CD14-positive monocyte (primary cell): Measurements from ENCODE around the gene DRAM1. TPM values are rescaled to one million over a fixed set of nuclear protein-coding genes. Genes with fewer than 3 reads are reported as not detected.

Source experiments
- DNase-seq, 3 donors: peaks; one replicate each; pipeline ENCODE4 v3.0.0-alpha.2; 2011 to 2022
- H2AFZ ChIP-seq: 2 replicates; pipeline ENCODE4 v1.6.0; 2012; ENCODE audit warnings: mild to moderate bottlenecking, low read depth, low read length, inconsistent platforms; ENCODE audit not compliant: insufficient read depth, poor library complexity, severe bottlenecking
- H3K27ac ChIP-seq, 2 donors: 1 replicate in 1 of 2; 2 replicates in 1 of 2; pipeline ENCODE4 v1.5.1; 2012 to 2013; ENCODE audit warnings: low read length in 2 of 2, control low read depth in 1 of 2, inconsistent platforms in 1 of 2, low read depth in 1 of 2, mild to moderate bottlenecking in 1 of 2
- H3K27me3 ChIP-seq, 2 donors: one replicate each; pipeline versions ENCODE4 v1.6.0 to v1.6.1; 2011 to 2013; ENCODE audit warnings: low read length in 2 of 2; ENCODE audit not compliant: control insufficient read depth in 2 of 2, insufficient read depth in 2 of 2
- H3K36me3 ChIP-seq, 2 donors: replicated peaks in 1 of 2; 1 replicate in 1 of 2; 2 replicates in 1 of 2; pipeline versions ENCODE4 v1.5.1 to v1.6.1; 2012 to 2013; ENCODE audit warnings: low read length in 2 of 2, control low read depth in 1 of 2, inconsistent platforms in 1 of 2, mild to moderate bottlenecking in 1 of 2; ENCODE audit not compliant: insufficient read depth in 2 of 2, control insufficient read depth in 1 of 2
- H3K4me1 ChIP-seq, 2 donors: 1 replicate in 1 of 2; 2 replicates in 1 of 2; pipeline versions ENCODE4 v1.5.1 to v1.6.1; 2012 to 2013; ENCODE audit warnings: low read length in 2 of 2, control low read depth in 1 of 2, inconsistent platforms in 1 of 2, mild to moderate bottlenecking in 1 of 2, moderate library complexity in 1 of 2; ENCODE audit not compliant: insufficient read depth in 2 of 2, control insufficient read depth in 1 of 2
- H3K4me2 ChIP-seq: replicated peaks from 2 replicates; pipeline ENCODE3; 2012; ENCODE audit warnings: low read length, moderate library complexity, mild to moderate bottlenecking; ENCODE audit not compliant: poor library complexity, severe bottlenecking; ENCODE audit errors: extremely low read depth
- H3K4me3 ChIP-seq, 3 experiments: fragments of 200-600 bp in 1 of 3; sonication (generic) in 1 of 3; replicated peaks in 1 of 3; 1 replicate in 2 of 3; 2 replicates in 1 of 3; pipeline ENCODE4 v1.5.1; 2011 to 2013; ENCODE audit warnings: low read length in 3 of 3, mild to moderate bottlenecking in 3 of 3, control low read depth in 2 of 3, low read depth in 2 of 3, inconsistent platforms in 1 of 3, moderate library complexity in 1 of 3
- H3K79me2 ChIP-seq: 2 replicates; pipeline ENCODE4 v1.6.0; 2012; ENCODE audit warnings: mild to moderate bottlenecking, control low read depth, inconsistent platforms, low read length, moderate library complexity; ENCODE audit not compliant: insufficient read depth
- H3K9ac ChIP-seq: 2 replicates; pipeline ENCODE4 v1.6.0; 2017; ENCODE audit warnings: low read length, mild to moderate bottlenecking; ENCODE audit not compliant: insufficient read depth, poor library complexity, severe bottlenecking
- H3K9me3 ChIP-seq, 2 donors: replicated peaks in 1 of 2; 1 replicate in 1 of 2; 2 replicates in 1 of 2; pipeline versions ENCODE4 v1.5.1 to v1.6.1; 2012 to 2013; ENCODE audit warnings: low read length in 2 of 2, control low read depth in 1 of 2; ENCODE audit not compliant: control insufficient read depth in 1 of 2, insufficient read depth in 1 of 2
- H4K20me1 ChIP-seq: 2 replicates; pipeline ENCODE4 v1.6.0; 2012; ENCODE audit warnings: mild to moderate bottlenecking, low read length, control low read depth, moderate library complexity; ENCODE audit not compliant: insufficient read depth
- H3K27ac Mint-ChIP-seq, 7 donors: one replicate each; pipeline ENCODE4 v1.8.0; 2020; ENCODE audit warnings: mild to moderate bottlenecking in 7 of 7, mixed read lengths in 7 of 7, moderate library complexity in 6 of 7, inconsistent platforms in 2 of 7
- H3K27me3 Mint-ChIP-seq, 3 donors: one replicate each; pipeline ENCODE4 v1.8.0; 2021 to 2022; ENCODE audit warnings: low read depth in 3 of 3, mild to moderate bottlenecking in 3 of 3, mixed read lengths in 3 of 3, moderate library complexity in 3 of 3, inconsistent platforms in 1 of 3
- H3K36me3 Mint-ChIP-seq, 2 donors: one replicate each; pipeline ENCODE4 v1.8.0; 2020; ENCODE audit warnings: mixed read lengths in 2 of 2, inconsistent platforms in 1 of 2, mild to moderate bottlenecking in 1 of 2
- H3K4me1 Mint-ChIP-seq: one replicate; pipeline ENCODE4 v1.8.0; 2020; ENCODE audit warnings: mild to moderate bottlenecking, mixed read lengths
- H3K4me3 Mint-ChIP-seq, 2 donors: one replicate each; pipeline ENCODE4 v1.8.0; 2020; ENCODE audit warnings: mild to moderate bottlenecking in 2 of 2, mixed read lengths in 2 of 2, moderate library complexity in 1 of 2
- H3K9me3 Mint-ChIP-seq, 7 donors: one replicate each; pipeline ENCODE4 v1.8.0; 2020 to 2022; ENCODE audit warnings: mixed read lengths in 7 of 7, mild to moderate bottlenecking in 6 of 7, moderate library complexity in 6 of 7, inconsistent platforms in 2 of 7
- CTCF ChIP-seq: fragments of 200-600 bp; IDR thresholded peaks from one replicate; pipeline ENCODE4 v1.8.0; 2022; ENCODE audit warnings: antibody characterized with exemption, mild to moderate bottlenecking
- WGBS: methylation state at CpG from one replicate; pipeline ENCODE4 v1.1.5; 2013; ENCODE audit warnings: missing lambda C conversion rate; ENCODE audit not compliant: insufficient coverage; 5-methylcytosine and 5-hydroxymethylcytosine counted together
- intact Hi-C, 2 donors: fragments of 100-400 bp; cut with micrococcal nuclease; formaldehyde crosslinking; loops; one replicate each; pipeline versions ENCODE4 v1.15.0 to v1.15.1; 2023
- polyA minus RNA-seq: library from RNA; depleted of rRNA, polyadenylated mRNA; stranded (reverse); fragments of >200 nt; gene quantifications from 2 replicates; pipeline ENCODE4 v1.2.3, GENCODE V29; 2012
- polyA plus RNA-seq, 3 donors: library from polyadenylated mRNA; depleted of rRNA in 1 of 3; unstranded in 2 of 3; stranded (reverse) in 1 of 3; fragments of 300-500 nt in 2 of 3; fragments of >200 nt in 1 of 3; fragmentation: Illumina TruSeq in 2 of 3; gene quantifications; 1 replicate in 2 of 3; 2 replicates in 1 of 3; pipeline ENCODE4 v1.2.3, GENCODE V29; 2012 to 2021
- total RNA-seq, 12 experiments: library from RNA in 1 of 12; stranded (reverse) in 1 of 12; fragments of 120-200 nt in 1 of 12; gene quantifications; one replicate each; pipeline ENCODE4 v1.2.4 and lab custom pipeline; 2013 to 2026; ENCODE audit warnings: mixed read lengths in 6 of 12, inconsistent platforms in 1 of 12

The DRAM1 gene
- 22.8 TPM for total RNA-seq (2013)
- polyA plus RNA-seq = 10 to 100 TPM; 14.0 to 49.7 (median 43.0) TPM
- polyA minus RNA-seq = 7.1 and 8.5 TPM in 2 replicates
- 57.5 to 583 (median 80.8) reads per million in 11 experiments for total RNA-seq (lab: John Stamatoyannopoulos, UW)

GRCh38 chr12:101876861-101877805 is at the start of gene DRAM1:
TSS of gene DRAM1 (plus strand) at chr12:101877580. CDS start at chr12:101877790, 210 bp downstream.
- peaks cover 61% of the 10 kb centered on the region for H3K4me1 Mint-ChIP-seq
- WGBS = under 1% methylated on average over 93 of the region's 105 CpGs
- peak; percentile 90 to 95 (median 93) for DNase-seq
- peak within 1 kb of the TSS; percentile 95 to 96 for H3K27ac ChIP-seq
- peak within 1 kb of the TSS; percentile 97 for H2AFZ ChIP-seq
- peaks cover 0 to 7% of the 10 kb centered on the region in 2 donors for H3K36me3 ChIP-seq
- peaks cover 56 to 69% of the 10 kb centered on the region in 2 donors for H3K4me1 ChIP-seq
- peaks cover 44% of the 10 kb centered on the region for H3K79me2 ChIP-seq
- peaks cover 3% of the 10 kb centered on the region for H4K20me1 ChIP-seq
- no peak for TF ChIP-seq CTCF
- peak within 1 kb of the TSS; percentile 82 for H3K4me2 ChIP-seq
- peaks cover 14 to 15% of the 10 kb centered on the region in 2 donors for H3K36me3 Mint-ChIP-seq
- peak within 1 kb of the TSS; percentile 91 to 96 (median 95) for H3K4me3 ChIP-seq
- H3K4me3 Mint-ChIP-seq = peak within 1 kb of the TSS; percentile 95 to 99
- intact Hi-C loops = loop anchor here in 1 of 2 donors (5.0 kb wide), 1 partner anchor 35 kb away; no protein-coding TSS in a partner anchor
- H3K9me3 ChIP-seq = no peaks in the 10 kb centered on the region
- H3K27me3 ChIP-seq = no peaks in the 10 kb centered on the region
- peak within 1 kb of the TSS; percentile 97 for H3K9ac ChIP-seq
- H3K27me3 Mint-ChIP-seq = peaks cover 0 to 3% (median 0%) of the 10 kb centered on the region in 3 donors
- peak within 1 kb of the TSS; percentile 95 to 99 (median 98) for H3K27ac Mint-ChIP-seq
- H3K9me3 Mint-ChIP-seq = peaks cover 0 to 2% (median 0%) of the 10 kb centered on the region in 7 donors

GRCh38 chr12:101828463-101829196 is 48.8 kb upstream of the DRAM1 start:
- Histone ChIP-seq H3K9me3 (no peaks in the 10 kb centered on the region), H3K4me1 (peaks cover 27 to 56% of the 10 kb centered on the region in 2 donors), H3K9ac (no peak overlapping the region), H3K4me3 (no peak overlapping the region), H3K4me2 (peak overlapping the region; percentile 85), H3K27me3 (no peaks in the 10 kb centered on the region), H3K36me3 (no peaks in the 10 kb centered on the region), H3K79me2 (peaks cover 67% of the 10 kb centered on the region), H2AFZ (no peak overlapping the region), H3K27ac (peak overlapping the region in 1 of 2 donors; percentile 9), H4K20me1 (peaks cover 3% of the 10 kb centered on the region)
- H3K36me3 Mint-ChIP-seq = no peaks in the 10 kb centered on the region
- peaks cover 0 to 4% (median 0%) of the 10 kb centered on the region in 7 donors for H3K9me3 Mint-ChIP-seq
- WGBS = 39% methylated on average over 4 of the region's 6 CpGs
- H3K27ac Mint-ChIP-seq = peak overlapping the region in 3 of 7 donors; percentile 1 to 45 (median 41)
- no peak for DNase-seq
- peaks cover 62% of the 10 kb centered on the region for H3K4me1 Mint-ChIP-seq
- no peak for TF ChIP-seq CTCF
- peak overlapping the region in 1 of 2 donors; percentile 99 for H3K4me3 Mint-ChIP-seq
- H3K27me3 Mint-ChIP-seq = peaks cover 0 to 1% (median 0%) of the 10 kb centered on the region in 3 donors
- intact Hi-C loops = loop anchor here in 1 of 2 donors (5.0 kb wide), 1 partner anchor 51 kb away; no protein-coding TSS in a partner anchor
